Measurements from ENCODE around the gene PAWR. TPM values are rescaled to one million over a fixed set of nuclear protein-coding genes. Genes with fewer than 3 reads are reported as not detected.
A peak's percentile ranks its signal among the peaks of the same experiment; 100 is the strongest.

The PAWR gene
- total RNA-seq, 1 experiment from 2014 or later, result 176 TPM

GRCh38 chr12:79592865-79593264, 97.9 kb downstream of the PAWR start:
- peaks cover 0 to 2% of the 10 kb centered on the region in 2 experiments; a peak in 1 of 4 replicates for H3K4me1 Mint-ChIP-seq
- no peaks in the 10 kb centered on the region for H3K9me3 Mint-ChIP-seq
- no peak overlapping the region for H2BK120ac ChIP-seq (ENCODE audit: low read depth, low read length, poor library complexity, severe bottlenecking)
- no peak overlapping the region for H3K56ac ChIP-seq (ENCODE audit: insufficient read length, low read depth, low read length)
- H3K79me1 ChIP-seq (ENCODE audit: insufficient read depth, low read depth, low read length, poor library complexity, severe bottlenecking), result peaks cover 3% of the 10 kb centered on the region
- H4K5ac ChIP-seq (ENCODE audit: insufficient read length, low read depth, low read length), result no peak overlapping the region
- no peak overlapping the region for H3K27ac ChIP-seq (ENCODE audit: insufficient read length, low read depth, low read length)
- H4K91ac ChIP-seq (ENCODE audit: insufficient read length, low read depth, low read length), result no peak overlapping the region
- no peak overlapping the region for H2BK20ac ChIP-seq (ENCODE audit: low read depth, low read length, poor library complexity, severe bottlenecking)
- H3K79me2 ChIP-seq (ENCODE audit: insufficient read depth, low read length), result peaks cover under 1% of the 10 kb centered on the region; the same call in 1 of the 2 replicates
- no peaks in the 10 kb centered on the region for H3K27me3 ChIP-seq (ENCODE audit: insufficient read depth, low read length)
- H3K9me3 ChIP-seq (ENCODE audit: control insufficient read depth, low read depth, low read length), result no peaks in the 10 kb centered on the region
- H3K4me3 Mint-ChIP-seq, result no peak overlapping the region
- H4K20me1 ChIP-seq (ENCODE audit: control insufficient read depth, insufficient read depth, insufficient read length), result no peaks in the 10 kb centered on the region
- H3K9ac ChIP-seq (ENCODE audit: extremely low read depth, insufficient read length, low read length), result no peak overlapping the region
- WGBS (ENCODE audit: extremely low coverage, insufficient read length, low lambda C conversion rate), result no CpG with 5 or more reads among the region's 3 CpGs
- no peak for DNase-seq
- no peak overlapping the region for H3K18ac ChIP-seq (ENCODE audit: insufficient read length, low read depth, low read length)
- no peak overlapping the region for H2BK5ac ChIP-seq (ENCODE audit: insufficient read length, low read length)
- no peak overlapping the region for H2BK12ac ChIP-seq (ENCODE audit: insufficient read length, low read depth, low read length)
- no peak for TF ChIP-seq CTCF (conservative IDR thresholded peaks at IDR 0.05)
- no peak overlapping the region for H2AK5ac ChIP-seq (ENCODE audit: insufficient read length, low read length)
- peak overlapping the region in 1 of 3 experiments; percentile 33; a peak in 1 of 7 replicates for H3K27ac Mint-ChIP-seq
- no peak overlapping the region for H2AFZ ChIP-seq (ENCODE audit: low read length)
- H4K8ac ChIP-seq (replicated peaks; ENCODE audit: insufficient read length, low read depth, low read length), result no peak overlapping the region
- no peaks in the 10 kb centered on the region for H3K27me3 Mint-ChIP-seq (ENCODE audit: low read depth)
- no peak overlapping the region for H3K23ac ChIP-seq (ENCODE audit: insufficient read length, low read depth, low read length)
- no peaks in the 10 kb centered on the region for H3K4me1 ChIP-seq (ENCODE audit: insufficient read depth, low read length)
- no peak overlapping the region for H3K4ac ChIP-seq (ENCODE audit: low read depth, low read length)
- no peak overlapping the region for H3T11ph ChIP-seq (ENCODE audit: low read length)
- H3K23me2 ChIP-seq (ENCODE audit: insufficient read length, low read depth, low read length, poor library complexity, severe bottlenecking), result no peaks in the 10 kb centered on the region
- H3K4me2 ChIP-seq (ENCODE audit: insufficient read depth, insufficient read length, low read length), result no peak overlapping the region
- no peak overlapping the region for H3K14ac ChIP-seq (ENCODE audit: insufficient read depth, low read length)
- H2BK15ac ChIP-seq (ENCODE audit: low read depth, low read length), result no peak overlapping the region
- H3K36me3 Mint-ChIP-seq (ENCODE audit: insufficient read depth in 1 of 3, low read depth in 3 of 3), result peaks cover 9 to 38% (median 37%) of the 10 kb centered on the region in 3 experiments; a peak in 6 of 7 replicates
